Astrocyte (in vitro differentiated cells and primary cell): ENCODE data around the gene MTERF2. TPM values are rescaled to one million over a fixed set of nuclear protein-coding genes. Genes with fewer than 3 reads are reported as not detected.
"Not testable (repeated sequence)": the region's sequence is repeated elsewhere in the genome, so short reads cannot be mapped to it uniquely, and the experiment has no call there.

ENCODE experiments used
- DNase-seq: peaks from one replicate; pipeline ENCODE4 v3.0.0-alpha.2; 2010; ENCODE audit warnings: low read depth
- FAIRE-seq: peaks from 2 replicates; lab custom pipeline; 2011; peaks lifted over from hg19 to GRCh38; lab: Jason Lieb, UNC
- H2AFZ ChIP-seq: 2 replicates; pipeline ENCODE4 v1.6.0; 2012; ENCODE audit warnings: low read depth, low read length, inconsistent platforms
- H3K27ac ChIP-seq: 2 replicates; pipeline ENCODE4 v1.5.1; 2011; ENCODE audit warnings: low read depth, low read length, inconsistent platforms
- H3K27me3 ChIP-seq: 2 replicates; pipeline ENCODE4 v1.6.0; 2011; ENCODE audit warnings: low read length, inconsistent platforms; ENCODE audit not compliant: insufficient read depth
- H3K36me3 ChIP-seq: 2 replicates; pipeline ENCODE4 v1.5.1; 2011; ENCODE audit warnings: low read length, inconsistent platforms; ENCODE audit not compliant: insufficient read depth
- H3K4me1 ChIP-seq: 2 replicates; pipeline ENCODE4 v1.5.1; 2011; ENCODE audit warnings: low read length, inconsistent platforms; ENCODE audit not compliant: insufficient read depth
- H3K4me2 ChIP-seq: 2 replicates; pipeline ENCODE4 v1.6.0; 2012; ENCODE audit warnings: low read length, inconsistent platforms
- H3K4me3 ChIP-seq: 2 replicates; pipeline ENCODE4 v1.5.1; 2011; ENCODE audit warnings: low read depth, mild to moderate bottlenecking, low read length, inconsistent platforms; ENCODE audit not compliant: insufficient read depth
- H3K79me2 ChIP-seq: 2 replicates; pipeline ENCODE4 v1.6.0; 2012; ENCODE audit warnings: mild to moderate bottlenecking, low read length, inconsistent platforms; ENCODE audit not compliant: insufficient read depth
- H3K9ac ChIP-seq: 2 replicates; pipeline ENCODE4 v1.6.0; 2012; ENCODE audit warnings: mild to moderate bottlenecking, low read length, inconsistent platforms
- H3K9me3 ChIP-seq: 2 replicates; pipeline ENCODE4 v1.5.1; 2012; ENCODE audit warnings: low read depth, mild to moderate bottlenecking, low read length, inconsistent platforms; ENCODE audit not compliant: insufficient read depth
- H4K20me1 ChIP-seq: 2 replicates; pipeline ENCODE4 v1.6.0; 2012; ENCODE audit warnings: low read length, inconsistent platforms; ENCODE audit not compliant: insufficient read depth
- H3K27ac Mint-ChIP-seq: one replicate; pipeline ENCODE4 v1.8.0; 2021; ENCODE audit warnings: mild to moderate bottlenecking, mixed read lengths; ENCODE audit not compliant: unreplicated experiment
- H3K27me3 Mint-ChIP-seq: one replicate; pipeline ENCODE4 v1.8.0; 2021; ENCODE audit warnings: low read depth, mixed read lengths; ENCODE audit not compliant: unreplicated experiment
- H3K36me3 Mint-ChIP-seq: one replicate; pipeline ENCODE4 v1.8.0; 2021; ENCODE audit warnings: low read depth, mixed read lengths; ENCODE audit not compliant: unreplicated experiment
- H3K4me1 Mint-ChIP-seq: one replicate; pipeline ENCODE4 v1.8.0; 2021; ENCODE audit warnings: low read depth, mixed read lengths; ENCODE audit not compliant: unreplicated experiment
- H3K4me3 Mint-ChIP-seq: one replicate; pipeline ENCODE4 v1.8.0; 2021; ENCODE audit warnings: mild to moderate bottlenecking, moderate library complexity, mixed read lengths; ENCODE audit not compliant: unreplicated experiment
- H3K9me3 Mint-ChIP-seq: one replicate; pipeline ENCODE4 v1.8.0; 2021; ENCODE audit warnings: mild to moderate bottlenecking, mixed read lengths; ENCODE audit not compliant: unreplicated experiment
- EZH2 ChIP-seq: IDR thresholded peaks from 2 replicates; pipeline ENCODE4 v1.6.1; 2012; ENCODE audit warnings: mild to moderate bottlenecking, low read length, inconsistent platforms; ENCODE audit not compliant: insufficient read depth
- total RNA-seq: library from RNA; stranded (reverse); gene quantifications from 2 replicates; pipeline ENCODE4 v1.2.1, GENCODE V29; 2021
- TF ChIP-seq, protein P1 (sequence below): IDR thresholded peaks from 2 replicates; pipeline ENCODE4 v1.5.1; 2011; ENCODE audit warnings: low read depth, mild to moderate bottlenecking, inconsistent platforms, low read length, moderate library complexity; ENCODE audit not compliant: insufficient read depth

MTERF2 gene
- total RNA-seq, 1 donor from 2014 or later, result 5.1 TPM

DNA sequence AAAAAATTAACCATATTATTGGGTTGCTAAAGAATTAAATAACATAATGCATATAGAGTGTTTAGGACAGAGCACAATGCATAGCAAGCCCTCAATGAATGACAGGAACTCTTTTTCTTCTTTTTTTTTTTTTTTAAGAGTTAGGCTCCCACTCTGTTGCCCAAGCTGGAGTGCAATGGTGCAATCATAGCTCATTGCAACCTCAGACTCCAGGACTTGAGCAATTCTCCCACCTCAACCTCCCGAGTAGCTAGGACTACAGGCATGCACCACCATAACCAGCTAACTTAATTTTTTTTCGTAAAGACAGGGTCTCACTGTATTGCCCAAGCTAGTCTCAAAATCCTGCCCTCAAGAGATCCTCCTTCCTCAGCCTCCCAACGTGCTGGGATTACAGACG lies 20.5 kb upstream of the MTERF2 start:
- Histone ChIP-seq H3K4me2 (no peak overlapping the region), H3K4me1 (no peaks in the 10 kb centered on the region), H3K36me3 (no peaks in the 10 kb centered on the region), H2AFZ (no peak overlapping the region), H3K27me3 (no peaks in the 10 kb centered on the region), H4K20me1 (no peaks in the 10 kb centered on the region), H3K79me2 (no peaks in the 10 kb centered on the region), H3K4me3 (no peak overlapping the region), H3K9me3 (no peaks in the 10 kb centered on the region), H3K9ac (no peak overlapping the region), H3K27ac (no peak overlapping the region)
- DNase-seq, result no peak
- no peak for FAIRE-seq
- peaks cover 1% of the 10 kb centered on the region for H3K36me3 Mint-ChIP-seq
- H3K4me1 Mint-ChIP-seq, result no peaks in the 10 kb centered on the region
- H3K27me3 Mint-ChIP-seq, result no peaks in the 10 kb centered on the region
- no peak overlapping the region for H3K27ac Mint-ChIP-seq
- no peaks in the 10 kb centered on the region for H3K9me3 Mint-ChIP-seq
- no peak overlapping the region for H3K4me3 Mint-ChIP-seq
- TF ChIP-seq EZH2, result no peak
- TF ChIP-seq, protein P1, sequence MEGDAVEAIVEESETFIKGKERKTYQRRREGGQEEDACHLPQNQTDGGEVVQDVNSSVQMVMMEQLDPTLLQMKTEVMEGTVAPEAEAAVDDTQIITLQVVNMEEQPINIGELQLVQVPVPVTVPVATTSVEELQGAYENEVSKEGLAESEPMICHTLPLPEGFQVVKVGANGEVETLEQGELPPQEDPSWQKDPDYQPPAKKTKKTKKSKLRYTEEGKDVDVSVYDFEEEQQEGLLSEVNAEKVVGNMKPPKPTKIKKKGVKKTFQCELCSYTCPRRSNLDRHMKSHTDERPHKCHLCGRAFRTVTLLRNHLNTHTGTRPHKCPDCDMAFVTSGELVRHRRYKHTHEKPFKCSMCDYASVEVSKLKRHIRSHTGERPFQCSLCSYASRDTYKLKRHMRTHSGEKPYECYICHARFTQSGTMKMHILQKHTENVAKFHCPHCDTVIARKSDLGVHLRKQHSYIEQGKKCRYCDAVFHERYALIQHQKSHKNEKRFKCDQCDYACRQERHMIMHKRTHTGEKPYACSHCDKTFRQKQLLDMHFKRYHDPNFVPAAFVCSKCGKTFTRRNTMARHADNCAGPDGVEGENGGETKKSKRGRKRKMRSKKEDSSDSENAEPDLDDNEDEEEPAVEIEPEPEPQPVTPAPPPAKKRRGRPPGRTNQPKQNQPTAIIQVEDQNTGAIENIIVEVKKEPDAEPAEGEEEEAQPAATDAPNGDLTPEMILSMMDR, result no peak

DNA sequence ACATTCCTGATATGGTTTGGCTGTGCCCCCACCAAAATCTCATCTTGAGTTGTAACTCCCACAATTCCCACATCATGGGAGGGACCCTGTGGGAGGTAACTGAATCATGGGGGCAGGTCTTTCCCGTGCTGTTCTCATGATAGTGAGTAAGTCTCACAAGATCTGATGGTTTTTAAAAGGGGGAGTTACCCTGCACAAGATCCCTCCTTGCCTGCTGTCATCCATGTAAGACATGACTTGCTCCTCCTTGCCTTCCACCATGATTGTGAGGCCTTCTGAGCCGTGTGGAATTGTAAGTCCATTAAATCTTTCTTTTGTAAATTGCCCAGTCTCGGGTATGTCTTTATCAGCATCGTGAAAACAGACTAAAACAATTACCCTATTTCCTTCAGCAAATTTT lies 15.7 kb upstream of the MTERF2 start:
- not testable (repeated sequence) for H3K9me3 Mint-ChIP-seq, H3K36me3 Mint-ChIP-seq, H3K4me3 Mint-ChIP-seq, H3K27me3 ChIP-seq, H3K4me3 ChIP-seq, H3K79me2 ChIP-seq, H3K4me1 Mint-ChIP-seq, H3K9me3 ChIP-seq, H4K20me1 ChIP-seq, FAIRE-seq, DNase-seq, H3K27me3 Mint-ChIP-seq, H3K36me3 ChIP-seq, H3K9ac ChIP-seq, H3K27ac Mint-ChIP-seq, H3K4me1 ChIP-seq, H2AFZ ChIP-seq, H3K27ac ChIP-seq, H3K4me2 ChIP-seq

DNA sequence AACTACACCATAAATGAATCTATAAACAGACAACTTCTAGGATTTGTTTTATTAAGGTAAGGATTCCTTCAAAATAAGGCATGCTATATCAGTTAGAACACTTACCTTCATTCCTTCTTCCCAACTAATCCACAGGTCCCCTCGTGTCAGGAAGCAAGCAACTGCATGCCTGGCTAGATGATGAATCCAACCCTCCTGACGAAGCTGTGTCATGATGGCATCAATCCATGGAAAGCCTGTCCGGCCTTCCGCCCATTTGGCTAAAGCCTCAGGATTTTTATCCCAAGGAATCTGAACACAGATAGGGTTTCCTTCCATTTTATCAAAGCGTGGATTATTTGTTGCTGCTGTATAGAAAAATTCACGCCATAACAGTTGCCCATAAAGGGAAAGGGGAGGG lies 12.5 kb upstream of the MTERF2 start:
- no peak for DNase-seq
- Histone ChIP-seq H2AFZ (no peak overlapping the region), H3K9me3 (no peaks in the 10 kb centered on the region), H3K79me2 (no peaks in the 10 kb centered on the region), H3K27me3 (no peaks in the 10 kb centered on the region), H3K9ac (no peak overlapping the region), H3K4me2 (no peak overlapping the region), H4K20me1 (no peaks in the 10 kb centered on the region), H3K4me1 (no peaks in the 10 kb centered on the region), H3K27ac (no peak overlapping the region), H3K36me3 (peaks cover 7% of the 10 kb centered on the region), H3K4me3 (no peak overlapping the region)
- H3K36me3 Mint-ChIP-seq, result peaks cover 9% of the 10 kb centered on the region
- FAIRE-seq, result no peak
- peaks cover 4% of the 10 kb centered on the region for H3K4me1 Mint-ChIP-seq
- no peak overlapping the region for H3K4me3 Mint-ChIP-seq
- TF ChIP-seq, protein P1, result no peak
- TF ChIP-seq EZH2, result no peak
- no peak overlapping the region for H3K27ac Mint-ChIP-seq
- H3K9me3 Mint-ChIP-seq, result no peaks in the 10 kb centered on the region
- H3K27me3 Mint-ChIP-seq, result no peaks in the 10 kb centered on the region
